ENCODE results near the gene JMJD1C.

DNA sequence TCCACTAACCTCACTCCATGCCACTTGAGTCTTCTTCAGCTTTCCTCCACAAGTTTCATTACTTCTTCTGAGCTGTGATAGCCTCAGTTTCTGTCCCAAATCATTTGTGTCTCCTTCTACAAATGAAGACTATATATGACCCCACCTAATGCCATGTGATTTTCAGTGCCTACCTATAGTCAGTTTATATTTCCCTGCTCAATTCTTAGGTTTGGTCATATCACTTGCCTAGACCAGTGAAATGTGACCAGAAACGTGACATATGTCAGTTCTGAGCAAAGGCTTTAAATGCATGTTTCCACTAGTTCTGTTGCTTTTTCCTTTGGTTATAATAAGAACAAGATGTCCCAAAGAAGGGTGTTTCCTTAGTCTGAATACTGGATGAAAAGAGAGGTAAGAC, 30.8 kb upstream of the JMJD1C start:
- TF ChIP-seq CTCF (conservative IDR thresholded peaks at IDR 0.05; ENCODE audit: low read length) = no peak
- TF ChIP-seq EZH2phosphoT487 (IDR thresholded peaks at IDR 0.05; ENCODE audit: borderline replicate concordance, low read depth, low read length) = no peak
